IPS-20b (cell line): ENCODE results near the gene FRMPD1.

Source experiments
- H3K27ac ChIP-seq: one replicate; pipeline ENCODE4 v1.5.1; 2013; ENCODE audit warnings: low read length
- H3K27me3 ChIP-seq: 2 replicates; pipeline ENCODE4 v1.6.1; 2013; ENCODE audit warnings: mild to moderate bottlenecking, low read length, inconsistent platforms; ENCODE audit not compliant: insufficient read depth
- H3K36me3 ChIP-seq: 2 replicates; pipeline ENCODE4 v1.6.1; 2013; ENCODE audit warnings: low read depth, mild to moderate bottlenecking, inconsistent platforms, low read length, moderate library complexity; ENCODE audit not compliant: insufficient read depth
- H3K4me1 ChIP-seq: 2 replicates; pipeline ENCODE4 v1.6.1; 2013; ENCODE audit warnings: mild to moderate bottlenecking, control low read depth, inconsistent platforms, low read length, moderate library complexity; ENCODE audit not compliant: insufficient read depth
- H3K4me3 ChIP-seq: 2 replicates; pipeline ENCODE4 v1.5.1; 2013; ENCODE audit warnings: mild to moderate bottlenecking, low read length, inconsistent platforms
- H3K9ac ChIP-seq: 2 replicates; pipeline ENCODE4 v1.6.1; 2013; ENCODE audit warnings: low read depth, mild to moderate bottlenecking, inconsistent platforms, low read length, moderate library complexity
- H3K9me3 ChIP-seq: 2 replicates; pipeline ENCODE4 v1.6.1; 2013; ENCODE audit warnings: mild to moderate bottlenecking, low read depth, low read length, inconsistent platforms; ENCODE audit not compliant: insufficient read depth

Gene FRMPD1

GRCh38 chr9:37715991-37716505, 65.3 kb downstream of the FRMPD1 start:
- Histone ChIP-seq H3K9ac (no peak overlapping the region), H3K36me3 (no peaks in the 10 kb centered on the region), H3K4me3 (no peak overlapping the region), H3K27me3 (no peaks in the 10 kb centered on the region), H3K9me3 (no peaks in the 10 kb centered on the region), H3K27ac (no peak overlapping the region), H3K4me1 (no peaks in the 10 kb centered on the region)

DNA sequence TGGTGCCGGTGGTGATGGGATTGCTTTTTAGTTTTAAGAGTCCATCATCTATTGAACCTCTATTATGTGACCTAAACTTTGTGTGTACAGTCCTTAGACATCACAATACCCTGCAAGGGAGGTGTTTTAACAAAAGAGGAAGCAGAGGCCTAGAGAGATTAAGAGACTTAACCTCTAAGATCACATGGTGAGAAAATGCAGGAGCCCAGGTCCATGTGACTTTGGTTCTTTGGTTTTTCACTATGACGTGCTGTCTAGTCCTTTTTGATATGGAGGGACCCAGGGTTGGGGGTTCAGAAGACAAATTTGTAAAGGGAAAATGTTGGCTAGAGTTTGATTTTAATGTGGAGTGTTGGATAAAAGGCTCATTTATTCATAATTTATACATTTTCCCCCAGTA, 68.8 kb downstream of the FRMPD1 start:
- H3K27me3 ChIP-seq, result no peaks in the 10 kb centered on the region
- no peak overlapping the region for H3K27ac ChIP-seq
- H3K4me3 ChIP-seq, result no peak overlapping the region
- H3K9ac ChIP-seq, result no peak overlapping the region
- no peaks in the 10 kb centered on the region for H3K4me1 ChIP-seq
- no peaks in the 10 kb centered on the region for H3K36me3 ChIP-seq
- H3K9me3 ChIP-seq, result no peaks in the 10 kb centered on the region

DNA sequence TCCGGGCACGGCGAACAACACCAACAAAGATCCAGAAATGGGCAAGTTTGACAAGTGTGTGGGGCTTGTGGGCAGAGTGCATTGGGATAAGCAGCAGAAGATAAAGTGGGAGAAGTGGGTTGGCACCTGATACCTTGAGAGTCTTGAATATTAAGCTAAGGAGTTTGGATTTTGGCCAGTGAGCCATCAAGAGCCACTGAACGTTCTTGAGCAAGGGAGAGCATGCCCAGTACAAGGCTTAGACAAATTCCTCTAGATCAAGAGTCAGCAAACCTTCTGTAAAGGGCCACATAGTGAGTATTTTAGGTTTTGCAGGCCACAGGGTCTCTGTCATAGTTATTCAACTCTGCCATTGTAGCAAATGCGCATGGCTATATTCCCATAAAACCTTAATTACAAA, 76.3 kb downstream of the FRMPD1 start:
- Histone ChIP-seq H3K4me3 (no peak overlapping the region), H3K9me3 (no peaks in the 10 kb centered on the region), H3K36me3 (no peaks in the 10 kb centered on the region), H3K27ac (no peak overlapping the region), H3K9ac (no peak overlapping the region), H3K27me3 (no peaks in the 10 kb centered on the region), H3K4me1 (no peaks in the 10 kb centered on the region; the same call in 1 of the 2 replicates)

GRCh38 chr9:37729499-37729898, 78.7 kb downstream of the FRMPD1 start:
- Histone ChIP-seq H3K4me1 (no peaks in the 10 kb centered on the region; the same call in 1 of the 2 replicates), H3K4me3 (no peak overlapping the region), H3K27me3 (no peaks in the 10 kb centered on the region), H3K27ac (no peak overlapping the region), H3K9ac (no peak overlapping the region), H3K36me3 (no peaks in the 10 kb centered on the region), H3K9me3 (no peaks in the 10 kb centered on the region)

GRCh38 chr9:37730256-37730655, 79.5 kb downstream of the FRMPD1 start:
- Histone ChIP-seq H3K4me3 (no peak overlapping the region), H3K27ac (no peak overlapping the region), H3K4me1 (no peaks in the 10 kb centered on the region; the same call in 1 of the 2 replicates), H3K36me3 (no peaks in the 10 kb centered on the region), H3K9me3 (no peaks in the 10 kb centered on the region), H3K9ac (no peak overlapping the region), H3K27me3 (no peaks in the 10 kb centered on the region)

DNA sequence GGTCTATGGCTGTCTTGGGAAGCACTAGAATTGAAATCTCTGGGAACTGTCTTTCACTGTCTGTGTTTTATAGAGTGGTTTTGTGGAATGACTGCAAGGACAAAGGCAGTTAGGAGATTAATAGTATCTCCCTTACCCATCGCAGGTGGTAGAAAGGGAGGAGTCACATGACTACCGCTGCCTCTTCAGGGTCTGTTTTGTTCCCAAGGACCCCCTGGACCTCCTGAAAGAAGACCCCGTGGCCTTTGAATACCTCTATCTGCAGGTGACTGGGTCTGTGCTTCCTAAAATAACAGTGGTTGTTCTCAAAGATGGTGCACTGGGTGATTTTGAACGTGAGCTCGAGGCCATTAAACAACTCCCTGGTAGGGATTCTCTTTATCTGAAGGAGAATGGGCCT, 80.1 kb downstream of the FRMPD1 start:
- no peaks in the 10 kb centered on the region for H3K36me3 ChIP-seq
- H3K4me3 ChIP-seq, result peak overlapping the region; percentile 36; the same call in 1 of the 2 replicates
- H3K9me3 ChIP-seq, result no peaks in the 10 kb centered on the region
- H3K4me1 ChIP-seq, result no peaks in the 10 kb centered on the region; the same call in 1 of the 2 replicates
- no peak overlapping the region for H3K9ac ChIP-seq
- H3K27ac ChIP-seq, result no peak overlapping the region
- no peaks in the 10 kb centered on the region for H3K27me3 ChIP-seq

DNA sequence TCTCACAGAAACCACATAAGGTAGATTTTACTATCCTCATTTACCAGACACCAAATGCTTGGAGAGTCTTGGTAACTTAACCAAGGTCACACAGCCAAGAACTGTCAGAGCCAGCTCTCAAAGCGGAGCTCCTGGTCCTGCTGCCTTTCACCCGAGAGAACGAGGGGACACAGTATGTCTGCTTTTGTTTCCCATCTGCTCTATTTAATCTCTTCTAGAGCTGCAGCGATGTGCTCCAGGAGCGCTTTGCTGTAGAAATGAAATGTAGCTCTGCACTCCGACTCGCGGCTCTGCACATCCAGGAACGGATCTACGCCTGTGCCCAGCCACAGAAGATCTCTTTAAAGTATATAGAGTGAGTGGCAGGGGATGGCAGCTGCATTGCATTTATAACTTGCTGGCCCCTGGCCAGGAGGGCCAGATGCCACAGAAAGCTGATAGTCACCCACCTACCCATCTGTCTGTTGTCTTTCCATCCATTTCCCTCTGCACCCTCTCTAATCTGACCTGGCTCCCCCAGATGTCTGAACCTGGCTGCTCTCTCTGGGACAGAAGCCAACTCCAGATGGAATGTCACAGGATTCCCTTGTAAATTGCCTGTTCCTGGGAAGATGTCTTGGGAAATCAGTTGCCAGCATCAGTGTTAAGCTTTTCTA, 81.5 kb downstream of the FRMPD1 start:
- H3K9me3 ChIP-seq, result no peaks in the 10 kb centered on the region
- H3K4me3 ChIP-seq, result no peak overlapping the region
- no peaks in the 10 kb centered on the region for H3K27me3 ChIP-seq
- H3K27ac ChIP-seq, result no peak overlapping the region
- H3K9ac ChIP-seq, result no peak overlapping the region
- no peaks in the 10 kb centered on the region for H3K36me3 ChIP-seq
- no peaks in the 10 kb centered on the region; the same call in 1 of the 2 replicates for H3K4me1 ChIP-seq

GRCh38 chr9:37732952-37733351, 82.2 kb downstream of the FRMPD1 start:
- Histone ChIP-seq H3K27ac (no peak overlapping the region), H3K4me1 (no peaks in the 10 kb centered on the region; the same call in 1 of the 2 replicates), H3K27me3 (no peaks in the 10 kb centered on the region), H3K4me3 (no peak overlapping the region), H3K9me3 (no peaks in the 10 kb centered on the region), H3K36me3 (no peaks in the 10 kb centered on the region), H3K9ac (no peak overlapping the region)

DNA sequence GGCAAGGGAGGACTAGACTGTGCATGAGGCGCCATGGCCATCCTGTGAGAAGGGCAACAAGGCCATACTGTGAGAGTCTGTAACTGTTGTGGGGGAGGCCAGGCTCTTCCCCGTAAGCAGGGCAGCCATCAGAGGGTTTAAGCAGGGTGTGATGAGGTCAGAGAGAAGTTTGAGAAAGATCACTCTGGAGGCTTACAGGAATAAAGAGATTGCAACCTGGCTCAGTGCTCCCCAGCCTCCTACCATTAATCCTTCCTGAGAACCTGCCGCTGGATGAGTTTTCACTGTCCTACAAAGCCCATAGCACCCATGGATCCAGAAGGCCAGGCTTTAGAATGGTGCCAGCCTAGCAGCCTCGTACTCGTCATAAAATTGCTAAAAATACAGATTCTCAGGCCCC, 88.5 kb downstream of the FRMPD1 start:
- Histone ChIP-seq H3K27ac (no peak overlapping the region), H3K36me3 (no peaks in the 10 kb centered on the region), H3K27me3 (no peaks in the 10 kb centered on the region), H3K9ac (no peak overlapping the region), H3K4me1 (no peaks in the 10 kb centered on the region), H3K9me3 (no peaks in the 10 kb centered on the region), H3K4me3 (no peak overlapping the region)

DNA sequence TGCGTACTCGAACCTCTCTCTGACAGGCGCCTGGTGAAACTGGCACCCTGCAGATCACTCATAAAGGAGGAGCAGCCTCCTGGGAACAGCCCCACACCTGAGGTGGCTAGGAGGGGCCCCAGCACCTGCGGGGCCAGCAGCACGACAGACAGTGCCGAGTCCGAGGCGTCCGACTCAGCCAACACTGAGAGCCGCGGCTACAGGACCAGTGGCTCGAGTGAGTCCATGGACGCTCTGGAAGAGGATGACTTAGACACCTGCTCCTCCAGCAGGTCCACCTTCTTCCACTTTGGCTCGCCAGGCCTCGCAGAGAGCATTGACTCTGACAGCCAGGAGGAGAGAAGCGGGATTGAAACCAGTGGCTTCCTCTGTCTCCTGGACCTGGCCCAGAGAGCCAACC, 89.4 kb downstream of the FRMPD1 start:
- Histone ChIP-seq H3K27me3 (no peaks in the 10 kb centered on the region), H3K9ac (no peak overlapping the region), H3K36me3 (no peaks in the 10 kb centered on the region), H3K4me3 (no peak overlapping the region), H3K9me3 (no peaks in the 10 kb centered on the region), H3K4me1 (no peaks in the 10 kb centered on the region), H3K27ac (no peak overlapping the region)

- Histone ChIP-seq H3K27me3 (no peaks in the 10 kb centered on the region), H3K9me3 (no peaks in the 10 kb centered on the region), H3K9ac (no peak overlapping the region), H3K4me1 (no peaks in the 10 kb centered on the region), H3K27ac (no peak overlapping the region), H3K36me3 (no peaks in the 10 kb centered on the region), H3K4me3 (no peak overlapping the region)
Observed at GRCh38 chr9:37740631-37741328, 90.0 kb downstream of the FRMPD1 start.

- H3K27me3 ChIP-seq, result no peaks in the 10 kb centered on the region
- no peak overlapping the region for H3K4me3 ChIP-seq
Observed at GRCh38 chr9:37745970-37746369, 95.2 kb downstream of the FRMPD1 start.

More at GRCh38 chr9:37745970-37746369, 95.2 kb downstream of the FRMPD1 start:
- no peaks in the 10 kb centered on the region for H3K9me3 ChIP-seq
- no peak overlapping the region for H3K9ac ChIP-seq
- no peak overlapping the region for H3K27ac ChIP-seq
- H3K36me3 ChIP-seq, result no peaks in the 10 kb centered on the region
- H3K4me1 ChIP-seq, result no peaks in the 10 kb centered on the region
